Endometrial microvascular endothelial cells (primary cell): ENCODE results near the gene STK25. TPM values are rescaled to one million over a fixed set of nuclear protein-coding genes. Genes with fewer than 3 reads are reported as not detected.
"Not testable (repeated sequence)": the region's sequence is repeated elsewhere in the genome, so short reads cannot be mapped to it uniquely, and the experiment has no call there.

Source experiments
- in situ Hi-C: cut with HindIII; loops from 2 replicates; pipeline ENCODE4 v1.10.0; 2017; ENCODE audit warnings: low sequenced_read_pairs, low pct_unique_long_range_greater_than_20kb; ENCODE audit errors: inconsistent ontology term
- total RNA-seq: library from RNA; depleted of rRNA; stranded (reverse); fragments of >200 nt; gene quantifications from one replicate; pipeline ENCODE4 v1.2.3, GENCODE V29; 2015; ENCODE audit errors: inconsistent ontology term

STK25 gene
- total RNA-seq, 1 donor from 2014 or later = 375 TPM

DNA sequence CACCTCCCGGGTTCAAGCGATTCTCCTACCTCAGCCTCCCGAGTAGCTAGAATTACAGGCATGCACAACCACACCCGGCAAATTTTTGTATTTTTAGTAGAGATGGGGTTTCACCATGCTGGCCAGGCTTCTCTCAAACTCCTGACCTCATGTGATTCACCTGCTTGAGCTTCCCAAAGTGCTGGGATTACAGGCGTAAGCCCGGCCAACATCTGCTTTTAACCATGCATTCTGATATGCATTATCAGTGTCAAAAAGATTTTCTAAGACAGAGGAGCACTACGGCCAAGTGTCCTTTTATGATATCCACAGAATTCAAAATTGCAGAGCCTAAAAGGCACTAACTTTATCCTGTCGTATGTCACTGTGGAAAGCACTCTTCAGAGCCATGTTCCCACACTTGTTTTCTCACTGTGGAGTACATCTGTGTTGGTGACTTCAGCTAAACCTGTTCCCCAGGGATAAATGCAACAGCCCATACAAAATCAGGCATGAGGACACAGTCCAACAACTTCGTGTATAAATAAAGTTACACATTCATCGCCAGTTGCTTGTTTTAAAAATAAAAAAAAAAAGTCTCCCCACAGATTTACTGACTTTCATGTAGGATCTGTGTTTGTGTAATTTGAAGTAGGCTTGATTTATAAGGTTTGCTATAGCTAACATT lies 56.4 kb downstream of the STK25 start:
- in situ Hi-C loops = no loop called here

DNA sequence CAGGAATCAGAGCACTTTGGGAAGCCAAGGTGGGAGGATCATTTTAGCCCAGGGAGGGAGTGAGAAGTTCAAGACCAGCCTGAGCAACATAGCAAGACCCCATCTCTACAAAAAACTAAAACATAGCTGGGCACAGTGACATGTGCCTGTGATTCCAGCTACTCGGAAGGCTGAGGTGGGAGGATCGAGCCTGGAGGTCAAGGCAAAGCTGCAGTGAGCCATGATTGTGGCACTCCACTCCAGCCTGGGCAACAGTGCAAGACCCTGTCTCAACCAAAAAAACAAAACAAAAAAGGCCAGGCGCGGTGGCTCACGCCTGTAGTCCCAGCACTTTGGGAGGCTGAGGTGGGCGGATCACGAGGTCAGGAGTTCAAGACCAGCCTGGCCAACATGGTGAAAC lies 58.3 kb downstream of the STK25 start:
- in situ Hi-C loops = not testable (repeated sequence)

DNA sequence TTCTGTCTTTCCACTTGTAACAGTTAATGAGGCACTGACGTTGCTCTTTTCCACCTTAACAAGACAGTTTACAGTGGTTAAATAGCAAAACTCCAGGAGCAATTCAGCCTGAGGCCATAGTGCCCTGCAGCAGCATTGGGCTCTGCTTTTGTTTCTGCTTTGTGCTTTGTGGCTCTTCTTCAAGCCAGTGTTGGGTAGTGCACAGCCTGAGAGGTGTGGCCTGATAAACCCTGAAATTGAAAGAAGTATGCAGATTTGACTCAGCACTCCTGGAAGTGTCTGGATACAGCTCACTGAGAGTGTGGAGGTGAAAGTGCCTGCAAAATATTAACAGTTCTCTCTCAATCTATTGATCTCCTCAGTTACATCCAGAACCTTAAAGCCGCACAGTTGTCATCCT lies 63.0 kb downstream of the STK25 start:
- in situ Hi-C loops = no loop called here

DNA sequence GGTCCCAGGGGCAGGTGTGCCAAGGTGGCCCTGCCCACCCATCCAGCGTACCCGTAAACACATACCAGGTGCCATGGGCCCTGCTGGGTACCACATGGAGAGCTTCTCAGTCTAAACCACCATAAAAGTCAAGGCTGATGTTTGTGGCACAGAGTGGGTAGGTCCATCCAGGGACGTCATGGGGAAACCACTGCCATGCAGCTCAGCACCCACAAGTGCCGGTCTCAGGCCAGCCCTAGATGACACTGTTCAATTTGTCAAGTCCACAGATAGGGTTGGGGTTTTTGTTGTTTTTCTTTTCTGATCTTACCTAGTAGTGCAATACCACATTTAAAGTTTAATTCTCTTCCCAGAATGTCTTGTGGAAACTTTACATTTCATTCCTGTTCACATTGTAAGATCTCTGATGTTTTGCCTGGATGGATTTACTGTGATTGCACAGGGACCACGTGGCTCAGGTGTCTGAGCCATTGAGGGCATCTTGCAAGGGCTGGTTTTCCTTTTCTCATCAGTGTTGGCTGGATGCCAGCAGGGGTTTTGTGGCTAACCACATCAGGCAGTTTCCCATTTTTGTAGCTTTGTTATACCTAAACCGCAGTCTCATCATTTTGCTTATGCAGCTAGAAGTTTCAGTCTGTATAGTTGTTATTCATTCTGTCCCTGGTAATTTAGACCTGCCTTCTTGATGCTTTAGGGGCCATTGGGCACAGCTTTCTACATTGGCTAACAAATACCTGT lies 64.7 kb downstream of the STK25 start:
- in situ Hi-C loops = no loop called here

Other genes with a start within 250 kb of the STK25 start
- gene HDLBP, start 192.9 kb downstream of the STK25 start, total RNA-seq = 354 TPM
- 384 TPM for gene SEPTIN2, start 192.7 kb downstream of the STK25 start, total RNA-seq
- 58.1 TPM for gene FARP2, start 152.3 kb downstream of the STK25 start, total RNA-seq
- 102 TPM for gene BOK, start 50.2 kb upstream of the STK25 start, total RNA-seq
- gene THAP4, start 128.6 kb upstream of the STK25 start, total RNA-seq = 47.6 TPM
- 67.7 TPM for gene ATG4B, start 129.1 kb upstream of the STK25 start, total RNA-seq
- 140 TPM for gene DTYMK, start 178.2 kb upstream of the STK25 start, total RNA-seq
- gene ING5, start 193.5 kb upstream of the STK25 start, total RNA-seq = 12.6 TPM
- gene D2HGDH, start 226.0 kb upstream of the STK25 start, total RNA-seq = 10.9 TPM